ENCODE data around the gene SERTAD3. TPM values are rescaled to one million over a fixed set of nuclear protein-coding genes. Genes with fewer than 3 reads are reported as not detected.
A peak's percentile ranks its signal among the peaks of the same experiment; 100 is the strongest.

The SERTAD3 gene
- total and polyA plus RNA-seq, 10 of the 15 experiments (the other 5 are each of a cell fraction or from before 2014, with no cell fraction given) = 4.2 to 22.4 (median 13.7) TPM

DNA sequence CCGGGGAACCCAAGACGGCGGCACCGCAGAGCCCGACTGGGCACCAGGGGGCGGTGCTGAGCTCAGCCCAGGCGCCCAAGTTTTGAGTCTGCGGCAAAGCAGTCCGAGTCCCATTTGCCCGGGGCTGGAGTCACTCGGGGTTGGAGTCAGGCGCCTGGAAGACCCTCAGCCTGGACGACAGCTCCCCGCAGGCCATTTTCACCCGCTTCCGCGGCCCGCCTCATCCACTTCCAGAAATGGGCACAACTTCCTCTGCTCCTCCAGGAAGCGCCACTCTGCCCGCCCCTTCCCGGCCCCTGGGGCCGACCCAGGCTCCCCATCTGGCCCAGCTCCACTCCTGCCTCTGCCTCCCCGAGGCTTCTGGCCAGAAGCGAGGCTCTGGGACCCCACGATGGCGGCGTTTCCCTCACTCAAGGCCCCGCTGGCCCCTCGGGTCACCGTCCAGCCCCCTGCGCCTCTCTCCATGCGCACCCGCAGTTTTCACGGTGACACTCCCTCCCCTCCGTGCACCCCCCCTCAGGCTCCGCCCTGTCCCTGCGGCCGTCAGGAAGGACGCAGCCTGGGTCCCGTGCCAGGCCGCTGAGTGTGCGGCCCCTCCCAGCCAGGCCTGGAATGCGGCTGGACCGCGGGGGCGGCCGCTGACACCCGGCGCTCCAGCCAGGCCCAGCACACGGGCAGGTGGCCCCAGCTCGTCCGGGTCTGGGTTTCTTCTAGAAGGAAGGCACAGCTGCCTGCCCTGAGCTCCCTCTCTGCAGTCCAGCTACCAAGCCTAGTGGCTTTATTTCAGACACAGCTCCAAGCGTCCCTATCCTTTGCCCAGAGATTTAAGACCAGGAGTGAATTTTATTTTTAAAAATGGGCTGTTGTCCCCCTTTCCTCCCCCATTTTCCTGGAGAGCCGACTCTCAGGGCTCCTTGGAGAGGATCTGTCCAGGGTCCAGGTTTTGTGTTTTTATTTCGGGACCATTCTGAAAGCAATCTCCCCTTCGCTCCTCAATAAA is 23.1 kb downstream of the SERTAD3 start (continued):
- TF ChIP-seq, protein P1, sequence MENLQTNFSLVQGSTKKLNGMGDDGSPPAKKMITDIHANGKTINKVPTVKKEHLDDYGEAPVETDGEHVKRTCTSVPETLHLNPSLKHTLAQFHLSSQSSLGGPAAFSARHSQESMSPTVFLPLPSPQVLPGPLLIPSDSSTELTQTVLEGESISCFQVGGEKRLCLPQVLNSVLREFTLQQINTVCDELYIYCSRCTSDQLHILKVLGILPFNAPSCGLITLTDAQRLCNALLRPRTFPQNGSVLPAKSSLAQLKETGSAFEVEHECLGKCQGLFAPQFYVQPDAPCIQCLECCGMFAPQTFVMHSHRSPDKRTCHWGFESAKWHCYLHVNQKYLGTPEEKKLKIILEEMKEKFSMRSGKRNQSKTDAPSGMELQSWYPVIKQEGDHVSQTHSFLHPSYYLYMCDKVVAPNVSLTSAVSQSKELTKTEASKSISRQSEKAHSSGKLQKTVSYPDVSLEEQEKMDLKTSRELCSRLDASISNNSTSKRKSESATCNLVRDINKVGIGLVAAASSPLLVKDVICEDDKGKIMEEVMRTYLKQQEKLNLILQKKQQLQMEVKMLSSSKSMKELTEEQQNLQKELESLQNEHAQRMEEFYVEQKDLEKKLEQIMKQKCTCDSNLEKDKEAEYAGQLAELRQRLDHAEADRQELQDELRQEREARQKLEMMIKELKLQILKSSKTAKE (IDR thresholded peaks at IDR 0.05; ENCODE audit: low read depth, poor library complexity, severe bottlenecking) = peak; percentile 39
- TF ChIP-seq SMC3 (IDR thresholded peaks at IDR 0.05; ENCODE audit: borderline replicate concordance, low read length) (peak; percentile 70; the same call in 1 of the 2 replicates), SRF (IDR thresholded peaks at IDR 0.05; ENCODE audit: low read depth in 2 of 2, low read length in 2 of 2) (peak; percentile 99 to 100), SPI1 (IDR thresholded peaks at IDR 0.05; ENCODE audit: borderline replicate concordance, insufficient read depth, low read depth, low read length) (0 out of 2 replicates have a peak, but pooled peaks have one; percentile 22), ZSCAN29 (IDR thresholded peaks at IDR 0.05) (no peak), TARDBP (IDR thresholded peaks at IDR 0.05; ENCODE audit: borderline replicate concordance) (no peak), SP1 (IDR thresholded peaks at IDR 0.05; ENCODE audit: low read depth, low read length) (peak; percentile 49), RUNX3 (IDR thresholded peaks at IDR 0.05; ENCODE audit: low read length) (peak; percentile 68), SUPT20H (IDR thresholded peaks at IDR 0.05; ENCODE audit: borderline replicate concordance, control insufficient read depth, low read depth, low read length) (no peak), LARP7 (IDR thresholded peaks at IDR 0.05) (peak; percentile 81), SMAD5 (IDR thresholded peaks at IDR 0.05; ENCODE audit: low read depth) (0 out of 2 replicates have a peak, but pooled peaks have one; percentile 33), EGR1 (IDR thresholded peaks at IDR 0.05; ENCODE audit: borderline replicate concordance in 1 of 2, low read depth in 2 of 2, low read length in 2 of 2) (peak in 1 of 2 experiments; percentile 82; a peak in 1 of 3 replicates), ESRRA (IDR thresholded peaks at IDR 0.05; ENCODE audit: low read length) (0 out of 2 replicates have a peak, but pooled peaks have one; percentile 13), BHLHE40 (IDR thresholded peaks at IDR 0.05; ENCODE audit: borderline replicate concordance in 1 of 2, low read depth in 2 of 2, low read length in 1 of 2) (peak; percentile 99 to 100), NR2F1 (conservative IDR thresholded peaks at IDR 0.05) (peak; percentile 78), TBL1XR1 (IDR thresholded peaks at IDR 0.05; ENCODE audit: low read depth, low read length) (no peak; the same call in 1 of the 2 replicates), KDM1A (IDR thresholded peaks at IDR 0.05; ENCODE audit: borderline replicate concordance) (no peak), KLF5 (IDR thresholded peaks at IDR 0.05; ENCODE audit: partially characterized antibody) (peak; percentile 47), NRF1 (conservative IDR thresholded peaks at IDR 0.05; ENCODE audit: low read depth, low read length) (peak; percentile 29; the same call in 1 of the 2 replicates), HCFC1 (IDR thresholded peaks at IDR 0.05; ENCODE audit: low read length) (no peak)
- TF ChIP-seq, protein P2, sequence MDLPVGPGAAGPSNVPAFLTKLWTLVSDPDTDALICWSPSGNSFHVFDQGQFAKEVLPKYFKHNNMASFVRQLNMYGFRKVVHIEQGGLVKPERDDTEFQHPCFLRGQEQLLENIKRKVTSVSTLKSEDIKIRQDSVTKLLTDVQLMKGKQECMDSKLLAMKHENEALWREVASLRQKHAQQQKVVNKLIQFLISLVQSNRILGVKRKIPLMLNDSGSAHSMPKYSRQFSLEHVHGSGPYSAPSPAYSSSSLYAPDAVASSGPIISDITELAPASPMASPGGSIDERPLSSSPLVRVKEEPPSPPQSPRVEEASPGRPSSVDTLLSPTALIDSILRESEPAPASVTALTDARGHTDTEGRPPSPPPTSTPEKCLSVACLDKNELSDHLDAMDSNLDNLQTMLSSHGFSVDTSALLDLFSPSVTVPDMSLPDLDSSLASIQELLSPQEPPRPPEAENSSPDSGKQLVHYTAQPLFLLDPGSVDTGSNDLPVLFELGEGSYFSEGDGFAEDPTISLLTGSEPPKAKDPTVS (IDR thresholded peaks at IDR 0.05; ENCODE audit: low read depth, low read length) = no peak
- TF ChIP-seq, protein P3, sequence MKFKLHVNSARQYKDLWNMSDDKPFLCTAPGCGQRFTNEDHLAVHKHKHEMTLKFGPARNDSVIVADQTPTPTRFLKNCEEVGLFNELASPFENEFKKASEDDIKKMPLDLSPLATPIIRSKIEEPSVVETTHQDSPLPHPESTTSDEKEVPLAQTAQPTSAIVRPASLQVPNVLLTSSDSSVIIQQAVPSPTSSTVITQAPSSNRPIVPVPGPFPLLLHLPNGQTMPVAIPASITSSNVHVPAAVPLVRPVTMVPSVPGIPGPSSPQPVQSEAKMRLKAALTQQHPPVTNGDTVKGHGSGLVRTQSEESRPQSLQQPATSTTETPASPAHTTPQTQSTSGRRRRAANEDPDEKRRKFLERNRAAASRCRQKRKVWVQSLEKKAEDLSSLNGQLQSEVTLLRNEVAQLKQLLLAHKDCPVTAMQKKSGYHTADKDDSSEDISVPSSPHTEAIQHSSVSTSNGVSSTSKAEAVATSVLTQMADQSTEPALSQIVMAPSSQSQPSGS (IDR thresholded peaks at IDR 0.05; ENCODE audit: low read length) = no peak

Measured in GM12878 (cell line).